OCI-LY1 (cell line): Measurements from ENCODE around the gene CRHR1.

Experiments
- CTCF ChIP-seq: fragments of 200-600 bp; sonication (generic), shearing (Covaris generic); IDR thresholded peaks from 2 replicates; pipeline ENCODE4 v1.5.1; 2017; ENCODE audit warnings: mild to moderate bottlenecking, antibody characterized with exemption, low read length, moderate library complexity, mixed read lengths
- EZH2 ChIP-seq: fragments of 200-600 bp; sonication (generic), shearing (Covaris generic); IDR thresholded peaks from 2 replicates; pipeline ENCODE4 v1.8.0; 2017; ENCODE audit warnings: borderline replicate concordance, mixed run types, mild to moderate bottlenecking, antibody characterized with exemption, low read length, moderate library complexity, mixed read lengths

- TF ChIP-seq CTCF: no peak
- no peak for TF ChIP-seq EZH2
Measured at GRCh38 chr17:45867171-45867570, 83.1 kb downstream of the CRHR1 start.
